ENCODE data around the gene SRD5A1. TPM values are rescaled to one million over a fixed set of nuclear protein-coding genes. Genes with fewer than 3 reads are reported as not detected.

SRD5A1 gene
- total RNA-seq, 1 donor from 2014 or later, result 35.1 TPM

GRCh38 chr5:6723816-6724300 is 90.6 kb downstream of the SRD5A1 start:
- ATAC-seq (no peak), DNase-seq (ENCODE audit: low spot score) (peak; percentile 5)

Other genes with a start within 250 kb of the SRD5A1 start
- gene UBE2QL1, start 184.6 kb upstream of the SRD5A1 start, total RNA-seq, result 0.38 TPM
- 26.4 TPM for gene NSUN2, start 396 bp upstream of the SRD5A1 start, total RNA-seq
- 14.3 TPM for gene TENT4A, start 80.0 kb downstream of the SRD5A1 start, total RNA-seq